CD14-positive monocyte (primary cell): Measurements from ENCODE around the gene CTDSPL2. TPM values are rescaled to one million over a fixed set of nuclear protein-coding genes. Genes with fewer than 3 reads are reported as not detected.
A peak's percentile ranks its signal among the peaks of the same experiment; 100 is the strongest.
"Not testable (repeated sequence)": the region's sequence is repeated elsewhere in the genome, so short reads cannot be mapped to it uniquely, and the experiment has no call there.

Experiments
- DNase-seq, 3 donors: peaks; one replicate each; pipeline ENCODE4 v3.0.0-alpha.2; 2011 to 2022
- H2AFZ ChIP-seq: 2 replicates; pipeline ENCODE4 v1.6.0; 2012; ENCODE audit warnings: mild to moderate bottlenecking, low read depth, low read length, inconsistent platforms; ENCODE audit not compliant: insufficient read depth, poor library complexity, severe bottlenecking
- H3K27ac ChIP-seq, 2 donors: 1 replicate in 1 of 2; 2 replicates in 1 of 2; pipeline ENCODE4 v1.5.1; 2012 to 2013; ENCODE audit warnings: low read length in 2 of 2, control low read depth in 1 of 2, inconsistent platforms in 1 of 2, low read depth in 1 of 2, mild to moderate bottlenecking in 1 of 2
- H3K27me3 ChIP-seq, 2 donors: one replicate each; pipeline versions ENCODE4 v1.6.0 to v1.6.1; 2011 to 2013; ENCODE audit warnings: low read length in 2 of 2; ENCODE audit not compliant: control insufficient read depth in 2 of 2, insufficient read depth in 2 of 2
- H3K36me3 ChIP-seq, 2 donors: replicated peaks in 1 of 2; 1 replicate in 1 of 2; 2 replicates in 1 of 2; pipeline versions ENCODE4 v1.5.1 to v1.6.1; 2012 to 2013; ENCODE audit warnings: low read length in 2 of 2, control low read depth in 1 of 2, inconsistent platforms in 1 of 2, mild to moderate bottlenecking in 1 of 2; ENCODE audit not compliant: insufficient read depth in 2 of 2, control insufficient read depth in 1 of 2
- H3K4me1 ChIP-seq, 2 donors: 1 replicate in 1 of 2; 2 replicates in 1 of 2; pipeline versions ENCODE4 v1.5.1 to v1.6.1; 2012 to 2013; ENCODE audit warnings: low read length in 2 of 2, control low read depth in 1 of 2, inconsistent platforms in 1 of 2, mild to moderate bottlenecking in 1 of 2, moderate library complexity in 1 of 2; ENCODE audit not compliant: insufficient read depth in 2 of 2, control insufficient read depth in 1 of 2
- H3K4me2 ChIP-seq: replicated peaks from 2 replicates; pipeline ENCODE3; 2012; ENCODE audit warnings: low read length, moderate library complexity, mild to moderate bottlenecking; ENCODE audit not compliant: poor library complexity, severe bottlenecking; ENCODE audit errors: extremely low read depth
- H3K4me3 ChIP-seq, 3 experiments: fragments of 200-600 bp in 1 of 3; sonication (generic) in 1 of 3; replicated peaks in 1 of 3; 1 replicate in 2 of 3; 2 replicates in 1 of 3; pipeline ENCODE4 v1.5.1; 2011 to 2013; ENCODE audit warnings: low read length in 3 of 3, mild to moderate bottlenecking in 3 of 3, control low read depth in 2 of 3, low read depth in 2 of 3, inconsistent platforms in 1 of 3, moderate library complexity in 1 of 3
- H3K79me2 ChIP-seq: 2 replicates; pipeline ENCODE4 v1.6.0; 2012; ENCODE audit warnings: mild to moderate bottlenecking, control low read depth, inconsistent platforms, low read length, moderate library complexity; ENCODE audit not compliant: insufficient read depth
- H3K9ac ChIP-seq: 2 replicates; pipeline ENCODE4 v1.6.0; 2017; ENCODE audit warnings: low read length, mild to moderate bottlenecking; ENCODE audit not compliant: insufficient read depth, poor library complexity, severe bottlenecking
- H3K9me3 ChIP-seq, 2 donors: replicated peaks in 1 of 2; 1 replicate in 1 of 2; 2 replicates in 1 of 2; pipeline versions ENCODE4 v1.5.1 to v1.6.1; 2012 to 2013; ENCODE audit warnings: low read length in 2 of 2, control low read depth in 1 of 2; ENCODE audit not compliant: control insufficient read depth in 1 of 2, insufficient read depth in 1 of 2
- H4K20me1 ChIP-seq: 2 replicates; pipeline ENCODE4 v1.6.0; 2012; ENCODE audit warnings: mild to moderate bottlenecking, low read length, control low read depth, moderate library complexity; ENCODE audit not compliant: insufficient read depth
- H3K27ac Mint-ChIP-seq, 7 donors: one replicate each; pipeline ENCODE4 v1.8.0; 2020; ENCODE audit warnings: mild to moderate bottlenecking in 7 of 7, mixed read lengths in 7 of 7, moderate library complexity in 6 of 7, inconsistent platforms in 2 of 7
- H3K27me3 Mint-ChIP-seq, 3 donors: one replicate each; pipeline ENCODE4 v1.8.0; 2021 to 2022; ENCODE audit warnings: low read depth in 3 of 3, mild to moderate bottlenecking in 3 of 3, mixed read lengths in 3 of 3, moderate library complexity in 3 of 3, inconsistent platforms in 1 of 3
- H3K36me3 Mint-ChIP-seq, 2 donors: one replicate each; pipeline ENCODE4 v1.8.0; 2020; ENCODE audit warnings: mixed read lengths in 2 of 2, inconsistent platforms in 1 of 2, mild to moderate bottlenecking in 1 of 2
- H3K4me1 Mint-ChIP-seq: one replicate; pipeline ENCODE4 v1.8.0; 2020; ENCODE audit warnings: mild to moderate bottlenecking, mixed read lengths
- H3K4me3 Mint-ChIP-seq, 2 donors: one replicate each; pipeline ENCODE4 v1.8.0; 2020; ENCODE audit warnings: mild to moderate bottlenecking in 2 of 2, mixed read lengths in 2 of 2, moderate library complexity in 1 of 2
- H3K9me3 Mint-ChIP-seq, 7 donors: one replicate each; pipeline ENCODE4 v1.8.0; 2020 to 2022; ENCODE audit warnings: mixed read lengths in 7 of 7, mild to moderate bottlenecking in 6 of 7, moderate library complexity in 6 of 7, inconsistent platforms in 2 of 7
- WGBS: methylation state at CpG from one replicate; pipeline ENCODE4 v1.1.5; 2013; ENCODE audit warnings: missing lambda C conversion rate; ENCODE audit not compliant: insufficient coverage; 5-methylcytosine and 5-hydroxymethylcytosine counted together
- intact Hi-C, 2 donors: fragments of 100-400 bp; cut with micrococcal nuclease; formaldehyde crosslinking; loops; one replicate each; pipeline versions ENCODE4 v1.15.0 to v1.15.1; 2023
- polyA plus RNA-seq, 3 donors: library from polyadenylated mRNA; depleted of rRNA in 1 of 3; unstranded in 2 of 3; stranded (reverse) in 1 of 3; fragments of 300-500 nt in 2 of 3; fragments of >200 nt in 1 of 3; fragmentation: Illumina TruSeq in 2 of 3; gene quantifications; 1 replicate in 2 of 3; 2 replicates in 1 of 3; pipeline ENCODE4 v1.2.3, GENCODE V29; 2012 to 2021
- TF ChIP-seq, protein P1 (sequence below): fragments of 200-600 bp; IDR thresholded peaks from one replicate; pipeline ENCODE4 v1.8.0; 2022; ENCODE audit warnings: antibody characterized with exemption, mild to moderate bottlenecking

The CTDSPL2 gene
- polyA plus RNA-seq, 3 donors, result 18.1 to 31.4 (median 24.5) TPM

DNA sequence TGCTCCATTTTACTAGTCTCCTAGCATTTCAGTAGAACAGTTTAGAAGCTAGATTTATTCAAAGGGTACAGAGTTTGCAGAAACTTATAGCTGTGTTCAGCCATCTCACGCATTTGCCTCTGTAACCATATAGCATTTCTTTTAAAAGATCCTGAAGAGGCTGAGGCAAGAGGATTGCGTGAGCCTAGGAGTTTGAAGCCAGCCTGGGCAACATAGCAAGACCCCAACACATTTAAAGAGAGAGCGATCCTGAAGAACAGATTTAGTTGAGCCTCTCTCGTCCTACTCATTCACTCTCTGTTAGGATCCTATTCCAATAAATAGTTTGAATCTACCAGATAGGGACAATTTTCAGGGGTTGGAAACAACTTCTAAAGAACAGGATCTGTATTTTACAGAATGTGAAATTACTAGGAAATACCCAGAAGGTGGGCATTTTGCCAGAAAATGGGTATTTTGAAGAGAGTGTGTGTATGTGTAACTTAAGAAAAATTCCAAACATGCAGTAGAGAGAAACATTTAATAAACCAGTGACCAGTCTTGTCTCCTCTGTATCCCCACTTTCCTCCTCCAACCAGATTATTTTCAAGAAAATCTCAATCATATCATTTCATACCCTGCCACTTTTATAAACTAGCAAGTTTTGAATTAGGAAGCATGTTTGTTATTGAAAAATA is 114.0 kb downstream of the CTDSPL2 start:
- H3K27ac ChIP-seq, result peak overlapping the region in 1 of 2 donors; percentile 5
- intact Hi-C loops, result loop anchor here in 1 of 2 donors (10.0 kb wide), 2 partner anchors 663 to 797 kb away; partner anchors contain the start of gene PDIA3
- H3K27me3 ChIP-seq, result no peaks in the 10 kb centered on the region
- no peak overlapping the region for H2AFZ ChIP-seq
- H3K27me3 Mint-ChIP-seq, result peaks cover 0 to 3% (median 0%) of the 10 kb centered on the region in 3 donors
- peak overlapping the region in 3 of 7 donors; percentile 30 to 73 (median 39) for H3K27ac Mint-ChIP-seq
- H3K4me2 ChIP-seq, result no peak overlapping the region
- H3K36me3 Mint-ChIP-seq, result peaks cover 26 to 38% of the 10 kb centered on the region in 2 donors
- H3K4me1 Mint-ChIP-seq, result peaks cover 38% of the 10 kb centered on the region
- no peaks in the 10 kb centered on the region for H3K9me3 ChIP-seq
- DNase-seq, result no peak
- H3K9ac ChIP-seq, result no peak overlapping the region
- peaks cover 57% of the 10 kb centered on the region for H4K20me1 ChIP-seq
- peaks cover 89% of the 10 kb centered on the region for H3K79me2 ChIP-seq
- TF ChIP-seq, protein P1, sequence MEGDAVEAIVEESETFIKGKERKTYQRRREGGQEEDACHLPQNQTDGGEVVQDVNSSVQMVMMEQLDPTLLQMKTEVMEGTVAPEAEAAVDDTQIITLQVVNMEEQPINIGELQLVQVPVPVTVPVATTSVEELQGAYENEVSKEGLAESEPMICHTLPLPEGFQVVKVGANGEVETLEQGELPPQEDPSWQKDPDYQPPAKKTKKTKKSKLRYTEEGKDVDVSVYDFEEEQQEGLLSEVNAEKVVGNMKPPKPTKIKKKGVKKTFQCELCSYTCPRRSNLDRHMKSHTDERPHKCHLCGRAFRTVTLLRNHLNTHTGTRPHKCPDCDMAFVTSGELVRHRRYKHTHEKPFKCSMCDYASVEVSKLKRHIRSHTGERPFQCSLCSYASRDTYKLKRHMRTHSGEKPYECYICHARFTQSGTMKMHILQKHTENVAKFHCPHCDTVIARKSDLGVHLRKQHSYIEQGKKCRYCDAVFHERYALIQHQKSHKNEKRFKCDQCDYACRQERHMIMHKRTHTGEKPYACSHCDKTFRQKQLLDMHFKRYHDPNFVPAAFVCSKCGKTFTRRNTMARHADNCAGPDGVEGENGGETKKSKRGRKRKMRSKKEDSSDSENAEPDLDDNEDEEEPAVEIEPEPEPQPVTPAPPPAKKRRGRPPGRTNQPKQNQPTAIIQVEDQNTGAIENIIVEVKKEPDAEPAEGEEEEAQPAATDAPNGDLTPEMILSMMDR, result no peak
- WGBS, result 100% methylated on average over 2 of the region's 4 CpGs
- H3K36me3 ChIP-seq, result peaks cover 17 to 20% of the 10 kb centered on the region in 2 donors
- H3K4me3 Mint-ChIP-seq, result no peak overlapping the region
- H3K4me1 ChIP-seq, result peaks cover 6 to 25% of the 10 kb centered on the region in 2 donors
- no peaks in the 10 kb centered on the region for H3K9me3 Mint-ChIP-seq
- no peak overlapping the region for H3K4me3 ChIP-seq

DNA sequence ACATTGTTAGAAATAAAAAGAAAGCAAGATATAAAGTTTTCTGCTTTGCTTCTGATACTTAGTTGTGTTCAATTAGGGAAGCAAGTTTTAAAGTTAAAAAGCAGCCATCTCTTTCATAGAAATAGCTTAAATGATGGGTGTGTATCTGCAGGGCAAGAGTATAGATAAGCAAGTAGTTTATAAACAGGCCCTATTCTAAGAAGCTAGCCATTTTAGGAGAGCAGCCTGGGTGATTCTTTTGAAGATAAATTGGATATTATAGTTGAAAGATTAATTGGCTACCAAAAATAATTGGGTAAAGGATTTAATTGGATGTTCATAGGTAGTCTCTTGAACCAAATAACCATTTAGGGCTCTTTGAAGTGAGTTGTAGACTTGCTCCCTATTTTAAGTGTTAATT is 115.2 kb downstream of the CTDSPL2 start:
- DNase-seq, result no peak
- Mint-ChIP-seq H3K9me3 (no peaks in the 10 kb centered on the region), H3K27ac (no peak overlapping the region), H3K4me3 (no peak overlapping the region), H3K27me3 (peaks cover 0 to 3% (median 0%) of the 10 kb centered on the region in 3 donors), H3K4me1 (peaks cover 42% of the 10 kb centered on the region), H3K36me3 (peaks cover 27 to 38% of the 10 kb centered on the region in 2 donors)
- peaks cover 69% of the 10 kb centered on the region for H4K20me1 ChIP-seq
- no peak overlapping the region for H2AFZ ChIP-seq
- no peaks in the 10 kb centered on the region for H3K27me3 ChIP-seq
- no peaks in the 10 kb centered on the region for H3K9me3 ChIP-seq
- TF ChIP-seq, protein P1, result no peak
- H3K4me1 ChIP-seq, result peaks cover 5 to 28% of the 10 kb centered on the region in 2 donors
- intact Hi-C loops, result loop anchor here in 1 of 2 donors (10.0 kb wide), 2 partner anchors 662 to 798 kb away; partner anchors contain the start of gene PDIA3
- H3K79me2 ChIP-seq, result peaks cover 96% of the 10 kb centered on the region
- no peak overlapping the region for H3K9ac ChIP-seq
- no peak overlapping the region for H3K4me2 ChIP-seq
- peaks cover 17 to 20% of the 10 kb centered on the region in 2 donors for H3K36me3 ChIP-seq
- H3K4me3 ChIP-seq, result no peak overlapping the region
- H3K27ac ChIP-seq, result no peak overlapping the region

DNA sequence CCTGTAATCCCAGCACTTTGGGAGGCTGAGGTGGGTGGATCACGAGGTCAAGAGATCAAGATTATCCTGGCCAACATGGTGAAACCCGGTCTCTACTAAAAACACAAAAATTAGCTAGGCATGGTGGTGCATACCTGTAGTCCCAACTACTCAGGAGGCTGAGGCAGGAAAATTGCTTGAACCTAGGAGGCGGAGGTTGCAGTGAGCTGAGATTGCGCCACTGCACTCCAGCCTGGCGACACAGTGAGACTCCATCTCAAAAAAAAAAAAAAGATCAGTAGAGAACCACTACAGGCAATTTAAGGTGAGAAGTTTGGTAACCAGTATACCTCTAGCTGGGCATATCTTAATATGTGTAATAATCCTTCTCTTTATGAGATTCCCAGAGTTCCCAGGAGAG is 117.3 kb downstream of the CTDSPL2 start:
- H3K36me3 ChIP-seq, result peaks cover 23 to 31% of the 10 kb centered on the region in 2 donors
- H3K4me3 Mint-ChIP-seq, H3K9me3 ChIP-seq, H3K27me3 Mint-ChIP-seq, H3K27me3 ChIP-seq, H3K4me3 ChIP-seq, H2AFZ ChIP-seq, H3K9me3 Mint-ChIP-seq, H3K9ac ChIP-seq, H3K4me2 ChIP-seq, H3K27ac ChIP-seq, DNase-seq: not testable (repeated sequence)
- WGBS, result no CpG with 5 or more reads among the region's 5 CpGs
- H4K20me1 ChIP-seq, result peaks cover 90% of the 10 kb centered on the region
- H3K27ac Mint-ChIP-seq, result peak overlapping the region in 2 of 7 donors; percentile 15 to 48
- H3K4me1 Mint-ChIP-seq, result peaks cover 31% of the 10 kb centered on the region
- H3K36me3 Mint-ChIP-seq, result peaks cover 35 to 46% of the 10 kb centered on the region in 2 donors
- peaks cover 96% of the 10 kb centered on the region for H3K79me2 ChIP-seq
- peaks cover 0 to 15% of the 10 kb centered on the region in 2 donors for H3K4me1 ChIP-seq
- intact Hi-C loops, result loop anchor here in 1 of 2 donors (10.0 kb wide), 2 partner anchors 660 to 800 kb away; partner anchors contain the start of gene PDIA3
